ENCODE data around the gene CTSO.

The CTSO gene

DNA sequence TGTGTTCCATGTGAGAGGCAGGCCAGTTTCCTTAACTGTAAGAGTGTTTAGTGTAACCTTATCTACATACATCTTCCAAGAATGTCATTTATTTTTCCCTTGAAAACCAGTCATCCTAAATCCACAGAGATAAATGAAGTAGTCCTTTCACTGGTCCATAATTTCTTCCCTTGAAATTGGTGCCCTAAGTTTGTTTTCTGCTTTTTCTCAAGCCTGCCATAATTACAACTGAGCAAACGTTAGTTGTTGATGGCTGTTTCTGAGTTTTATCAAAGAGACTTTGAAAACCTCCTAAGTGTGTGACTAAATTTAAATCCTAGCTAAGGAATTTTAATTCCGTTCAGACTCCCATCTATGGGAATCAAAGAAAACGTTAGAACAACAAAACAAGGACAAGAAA, 53.8 kb downstream of the CTSO start:
- TF ChIP-seq TAF1 (IDR thresholded peaks at IDR 0.05; ENCODE audit: low read depth): no peak
- TF ChIP-seq EGR1 (IDR thresholded peaks at IDR 0.05): no peak
- TF ChIP-seq, protein P1, sequence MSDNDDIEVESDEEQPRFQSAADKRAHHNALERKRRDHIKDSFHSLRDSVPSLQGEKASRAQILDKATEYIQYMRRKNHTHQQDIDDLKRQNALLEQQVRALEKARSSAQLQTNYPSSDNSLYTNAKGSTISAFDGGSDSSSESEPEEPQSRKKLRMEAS (IDR thresholded peaks at IDR 0.05): no peak
- no peak for TF ChIP-seq RAD21 (IDR thresholded peaks at IDR 0.05; ENCODE audit: low read depth)
- TF ChIP-seq YY1 (IDR thresholded peaks at IDR 0.05; ENCODE audit: low read depth): no peak

DNA sequence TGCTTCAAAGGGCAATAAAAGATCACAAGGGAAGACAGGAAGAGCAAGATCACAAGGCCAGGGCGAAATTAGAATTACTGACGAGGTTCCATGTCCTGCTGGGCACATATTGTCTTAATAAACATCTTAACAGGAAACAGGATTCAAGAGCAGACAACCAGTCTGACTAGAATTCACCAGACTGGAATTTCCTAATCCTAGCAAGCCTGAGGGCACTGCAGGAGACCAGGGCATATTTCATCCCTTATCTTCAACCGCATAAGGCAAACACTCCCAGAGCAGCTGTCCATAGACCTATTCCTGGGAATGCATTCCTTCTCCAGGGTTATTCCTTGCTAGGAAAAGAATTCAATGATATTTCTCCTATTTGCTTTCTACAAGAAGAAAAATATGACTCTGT, 62.6 kb downstream of the CTSO start:
- TF ChIP-seq NFIC (IDR thresholded peaks at IDR 0.05) (no peak), EGR1 (IDR thresholded peaks at IDR 0.05) (no peak)

DNA sequence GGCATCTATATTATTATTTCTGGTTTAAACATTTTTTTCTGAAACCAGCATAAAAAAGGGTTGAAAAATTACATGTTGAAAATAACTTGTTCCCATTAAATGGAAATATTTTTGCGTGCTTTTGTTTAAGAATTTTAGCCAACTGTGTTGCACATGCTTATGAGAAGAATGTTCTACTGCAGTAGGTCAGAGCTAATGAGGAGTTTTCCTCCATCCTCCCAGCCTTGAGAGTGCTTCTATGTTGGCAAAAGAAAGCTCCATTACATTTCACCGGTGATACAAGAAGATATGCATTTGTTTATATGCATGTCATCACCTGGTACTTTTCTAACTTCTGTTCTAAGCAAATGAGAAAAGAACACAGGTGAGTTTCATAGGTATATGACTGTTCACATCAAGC, 63.7 kb downstream of the CTSO start:
- TF ChIP-seq, protein P2, sequence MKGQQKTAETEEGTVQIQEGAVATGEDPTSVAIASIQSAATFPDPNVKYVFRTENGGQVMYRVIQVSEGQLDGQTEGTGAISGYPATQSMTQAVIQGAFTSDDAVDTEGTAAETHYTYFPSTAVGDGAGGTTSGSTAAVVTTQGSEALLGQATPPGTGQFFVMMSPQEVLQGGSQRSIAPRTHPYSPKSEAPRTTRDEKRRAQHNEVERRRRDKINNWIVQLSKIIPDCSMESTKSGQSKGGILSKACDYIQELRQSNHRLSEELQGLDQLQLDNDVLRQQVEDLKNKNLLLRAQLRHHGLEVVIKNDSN (IDR thresholded peaks at IDR 0.05): no peak
- no peak for TF ChIP-seq ZBTB7A (IDR thresholded peaks at IDR 0.05; ENCODE audit: low read depth)
- no peak for TF ChIP-seq CEBPB (IDR thresholded peaks at IDR 0.05)
- TF ChIP-seq, protein P3, sequence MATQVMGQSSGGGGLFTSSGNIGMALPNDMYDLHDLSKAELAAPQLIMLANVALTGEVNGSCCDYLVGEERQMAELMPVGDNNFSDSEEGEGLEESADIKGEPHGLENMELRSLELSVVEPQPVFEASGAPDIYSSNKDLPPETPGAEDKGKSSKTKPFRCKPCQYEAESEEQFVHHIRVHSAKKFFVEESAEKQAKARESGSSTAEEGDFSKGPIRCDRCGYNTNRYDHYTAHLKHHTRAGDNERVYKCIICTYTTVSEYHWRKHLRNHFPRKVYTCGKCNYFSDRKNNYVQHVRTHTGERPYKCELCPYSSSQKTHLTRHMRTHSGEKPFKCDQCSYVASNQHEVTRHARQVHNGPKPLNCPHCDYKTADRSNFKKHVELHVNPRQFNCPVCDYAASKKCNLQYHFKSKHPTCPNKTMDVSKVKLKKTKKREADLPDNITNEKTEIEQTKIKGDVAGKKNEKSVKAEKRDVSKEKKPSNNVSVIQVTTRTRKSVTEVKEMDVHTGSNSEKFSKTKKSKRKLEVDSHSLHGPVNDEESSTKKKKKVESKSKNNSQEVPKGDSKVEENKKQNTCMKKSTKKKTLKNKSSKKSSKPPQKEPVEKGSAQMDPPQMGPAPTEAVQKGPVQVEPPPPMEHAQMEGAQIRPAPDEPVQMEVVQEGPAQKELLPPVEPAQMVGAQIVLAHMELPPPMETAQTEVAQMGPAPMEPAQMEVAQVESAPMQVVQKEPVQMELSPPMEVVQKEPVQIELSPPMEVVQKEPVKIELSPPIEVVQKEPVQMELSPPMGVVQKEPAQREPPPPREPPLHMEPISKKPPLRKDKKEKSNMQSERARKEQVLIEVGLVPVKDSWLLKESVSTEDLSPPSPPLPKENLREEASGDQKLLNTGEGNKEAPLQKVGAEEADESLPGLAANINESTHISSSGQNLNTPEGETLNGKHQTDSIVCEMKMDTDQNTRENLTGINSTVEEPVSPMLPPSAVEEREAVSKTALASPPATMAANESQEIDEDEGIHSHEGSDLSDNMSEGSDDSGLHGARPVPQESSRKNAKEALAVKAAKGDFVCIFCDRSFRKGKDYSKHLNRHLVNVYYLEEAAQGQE (IDR thresholded peaks at IDR 0.05; ENCODE audit: low read depth): no peak
- TF ChIP-seq NFIC (IDR thresholded peaks at IDR 0.05): no peak
- no peak for TF ChIP-seq EP300 (IDR thresholded peaks at IDR 0.05; ENCODE audit: borderline replicate concordance)
- no peak for TF ChIP-seq EGR1 (IDR thresholded peaks at IDR 0.05)
- TF ChIP-seq TCF12 (IDR thresholded peaks at IDR 0.05; ENCODE audit: low read depth): no peak
- no peak for TF ChIP-seq TEAD4 (IDR thresholded peaks at IDR 0.05)
- TF ChIP-seq, protein P1 (IDR thresholded peaks at IDR 0.05): no peak
- no peak for TF ChIP-seq YY1 (IDR thresholded peaks at IDR 0.05; ENCODE audit: low read depth)
- TF ChIP-seq RAD21 (IDR thresholded peaks at IDR 0.05; ENCODE audit: low read depth): no peak
- no peak for TF ChIP-seq TAF1 (IDR thresholded peaks at IDR 0.05; ENCODE audit: low read depth)
- TF ChIP-seq FOXM1 (IDR thresholded peaks at IDR 0.05; ENCODE audit: borderline replicate concordance, low read depth): no peak
- TF ChIP-seq CREB1 (IDR thresholded peaks at IDR 0.05; ENCODE audit: low read depth): no peak

DNA sequence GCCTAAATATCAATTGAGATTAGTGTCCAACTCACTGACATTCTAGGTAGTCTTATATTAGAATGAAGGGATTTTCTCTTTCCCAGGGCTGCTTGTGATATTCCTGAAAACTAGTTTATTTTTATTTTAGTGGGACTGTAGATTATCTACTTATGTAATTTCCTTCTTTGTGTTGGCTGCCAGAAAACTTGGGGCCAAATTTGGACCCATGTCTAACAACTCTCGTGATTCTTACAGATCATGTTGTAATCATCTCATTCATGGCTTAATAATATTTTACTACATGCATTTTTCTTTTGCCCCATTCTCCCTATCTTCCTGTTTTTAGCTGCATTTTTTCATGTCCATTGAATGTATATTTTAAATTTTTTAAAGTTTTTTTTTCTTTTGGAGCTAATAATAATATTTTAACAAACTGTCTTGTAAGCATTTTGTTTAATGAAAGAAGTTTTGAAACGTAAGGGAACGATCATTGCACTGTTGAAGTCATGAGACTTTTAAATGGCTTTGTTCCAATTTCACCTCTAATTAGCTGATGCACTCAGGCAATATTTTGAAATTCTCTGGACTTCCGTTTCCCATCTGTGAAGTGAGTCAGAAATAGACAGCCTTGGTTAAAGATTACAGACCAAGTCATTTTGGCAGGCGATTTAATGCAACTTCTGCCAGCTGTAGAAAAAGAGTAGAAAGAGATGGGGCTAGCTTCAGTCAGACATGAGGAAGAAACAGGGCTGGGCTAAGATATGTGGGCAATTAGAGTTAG, 64.5 kb downstream of the CTSO start:
- TF ChIP-seq CREB1 (IDR thresholded peaks at IDR 0.05; ENCODE audit: low read depth) (no peak), ZBTB7A (IDR thresholded peaks at IDR 0.05; ENCODE audit: low read depth) (no peak), FOXM1 (IDR thresholded peaks at IDR 0.05; ENCODE audit: borderline replicate concordance, low read depth) (no peak), TCF12 (IDR thresholded peaks at IDR 0.05; ENCODE audit: low read depth) (no peak), YY1 (IDR thresholded peaks at IDR 0.05; ENCODE audit: low read depth) (no peak), CEBPB (IDR thresholded peaks at IDR 0.05) (no peak), EGR1 (IDR thresholded peaks at IDR 0.05) (no peak), RAD21 (IDR thresholded peaks at IDR 0.05; ENCODE audit: low read depth) (no peak), TAF1 (IDR thresholded peaks at IDR 0.05; ENCODE audit: low read depth) (no peak)
- TF ChIP-seq, protein P2 (IDR thresholded peaks at IDR 0.05): no peak

DNA sequence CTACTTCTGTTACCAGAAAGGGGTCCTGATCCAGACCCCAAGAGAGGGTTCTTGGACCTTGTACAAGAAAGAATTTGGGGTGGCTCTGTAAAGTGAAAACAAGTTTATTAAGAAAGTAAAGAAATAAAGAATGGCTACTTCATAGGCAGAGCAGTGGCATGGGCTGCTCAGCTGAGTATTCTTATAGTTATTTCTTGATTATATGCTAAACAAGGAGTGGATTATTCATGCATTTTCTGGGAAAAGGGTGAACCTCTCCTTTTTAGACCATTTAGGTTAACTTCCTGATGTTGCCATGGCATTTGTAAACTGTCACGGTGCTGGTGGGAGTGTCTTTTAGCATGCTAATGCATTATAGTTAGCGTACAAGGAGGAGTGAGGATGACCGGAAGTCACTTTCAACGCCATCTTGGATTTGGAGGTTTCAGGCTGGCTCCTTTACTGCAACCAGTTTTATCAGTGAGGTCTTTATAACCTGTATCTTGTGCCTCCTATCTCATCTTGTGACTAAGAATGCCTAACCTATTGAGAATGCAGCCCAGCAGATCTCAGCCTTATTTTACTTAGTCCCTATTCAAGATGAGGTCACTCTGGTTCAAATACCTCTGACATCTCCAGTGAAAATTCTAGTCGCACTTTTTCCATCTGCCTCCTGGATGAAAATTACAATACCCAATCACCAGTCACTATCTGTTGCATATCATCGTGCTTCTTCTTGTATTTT, 65.7 kb downstream of the CTSO start:
- TF ChIP-seq, protein P1 (IDR thresholded peaks at IDR 0.05): no peak
- no peak for TF ChIP-seq RAD21 (IDR thresholded peaks at IDR 0.05; ENCODE audit: low read depth)
- TF ChIP-seq TEAD4 (IDR thresholded peaks at IDR 0.05): no peak
- TF ChIP-seq FOXM1 (IDR thresholded peaks at IDR 0.05; ENCODE audit: borderline replicate concordance, low read depth): no peak

DNA sequence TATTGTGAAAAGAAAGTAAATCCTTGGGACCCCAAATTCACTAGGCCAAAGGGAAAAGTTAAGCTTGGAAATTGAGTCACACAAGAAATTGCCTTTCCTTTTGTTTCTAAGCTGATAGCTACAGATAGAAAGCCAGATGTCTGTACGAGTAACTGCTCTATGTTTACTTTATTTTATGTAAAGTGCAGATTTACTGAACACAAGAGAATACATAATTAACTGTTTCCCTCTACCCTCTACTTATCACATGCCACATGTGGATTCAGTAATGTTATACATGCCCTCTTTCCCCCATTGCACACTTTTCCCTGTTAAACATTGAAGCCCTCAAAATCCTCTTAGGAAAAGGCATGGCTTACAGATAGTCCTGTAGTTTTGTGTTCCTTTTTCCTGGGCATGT, 66.6 kb downstream of the CTSO start:
- no peak for TF ChIP-seq CEBPB (IDR thresholded peaks at IDR 0.05)

DNA sequence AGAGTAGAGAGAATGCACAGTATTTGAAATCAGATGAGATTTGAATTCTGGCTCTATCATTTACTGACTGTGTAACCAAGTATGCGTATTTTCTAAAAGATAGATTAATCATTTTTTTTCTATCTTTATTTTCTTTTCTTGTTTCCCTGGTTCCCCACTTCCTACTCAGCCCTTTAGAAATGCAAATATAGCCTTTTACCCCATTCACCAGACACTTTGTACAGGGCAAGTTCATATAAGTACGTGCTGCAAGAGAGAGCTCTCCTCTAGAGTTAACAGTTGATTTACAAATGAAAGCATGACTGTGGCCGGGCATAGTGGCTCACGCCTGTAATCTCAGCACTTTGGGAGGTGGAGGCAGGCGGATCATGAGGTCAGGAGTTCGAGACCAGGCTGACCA, 68.0 kb downstream of the CTSO start:
- TF ChIP-seq YY1 (IDR thresholded peaks at IDR 0.05; ENCODE audit: low read depth) (no peak), CEBPB (IDR thresholded peaks at IDR 0.05) (no peak), ZBTB7A (IDR thresholded peaks at IDR 0.05; ENCODE audit: low read depth) (no peak), EP300 (IDR thresholded peaks at IDR 0.05; ENCODE audit: borderline replicate concordance) (no peak), TCF12 (IDR thresholded peaks at IDR 0.05; ENCODE audit: low read depth) (no peak), NFIC (IDR thresholded peaks at IDR 0.05) (no peak), FOXM1 (IDR thresholded peaks at IDR 0.05; ENCODE audit: borderline replicate concordance, low read depth) (no peak), RAD21 (IDR thresholded peaks at IDR 0.05; ENCODE audit: low read depth) (no peak), CREB1 (IDR thresholded peaks at IDR 0.05; ENCODE audit: low read depth) (no peak), TEAD4 (IDR thresholded peaks at IDR 0.05) (no peak), TAF1 (IDR thresholded peaks at IDR 0.05; ENCODE audit: low read depth) (no peak)
- TF ChIP-seq, protein P3 (IDR thresholded peaks at IDR 0.05; ENCODE audit: low read depth): no peak
- TF ChIP-seq, protein P2 (IDR thresholded peaks at IDR 0.05): no peak
- TF ChIP-seq, protein P1 (IDR thresholded peaks at IDR 0.05): no peak
